ENCODE results near the gene MAML3.

MAML3 gene

GRCh38 chr4:140156529-140157171 lies 2.7 kb upstream of the MAML3 start:
- no peak for DNase-seq

DNA sequence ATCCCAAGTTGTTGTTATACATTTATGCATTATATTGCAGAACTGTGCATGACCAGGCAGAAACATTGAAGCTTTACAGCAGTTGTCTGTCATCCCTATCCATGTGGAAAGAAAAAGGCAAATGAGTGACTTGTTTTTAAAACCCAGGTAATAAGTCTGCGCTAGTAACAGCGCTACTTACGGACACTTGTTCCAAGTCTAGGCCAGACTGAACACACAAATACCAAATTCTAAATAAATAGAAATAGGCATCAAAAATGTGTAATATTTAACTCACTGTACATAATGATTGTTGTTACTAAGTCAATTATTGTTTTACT lies 548 bp upstream of the MAML3 start:
- no peak for DNase-seq

GRCh38 chr4:140153419-140153717 lies 616 bp downstream of the MAML3 start:
- DNase-seq = no peak

DNA sequence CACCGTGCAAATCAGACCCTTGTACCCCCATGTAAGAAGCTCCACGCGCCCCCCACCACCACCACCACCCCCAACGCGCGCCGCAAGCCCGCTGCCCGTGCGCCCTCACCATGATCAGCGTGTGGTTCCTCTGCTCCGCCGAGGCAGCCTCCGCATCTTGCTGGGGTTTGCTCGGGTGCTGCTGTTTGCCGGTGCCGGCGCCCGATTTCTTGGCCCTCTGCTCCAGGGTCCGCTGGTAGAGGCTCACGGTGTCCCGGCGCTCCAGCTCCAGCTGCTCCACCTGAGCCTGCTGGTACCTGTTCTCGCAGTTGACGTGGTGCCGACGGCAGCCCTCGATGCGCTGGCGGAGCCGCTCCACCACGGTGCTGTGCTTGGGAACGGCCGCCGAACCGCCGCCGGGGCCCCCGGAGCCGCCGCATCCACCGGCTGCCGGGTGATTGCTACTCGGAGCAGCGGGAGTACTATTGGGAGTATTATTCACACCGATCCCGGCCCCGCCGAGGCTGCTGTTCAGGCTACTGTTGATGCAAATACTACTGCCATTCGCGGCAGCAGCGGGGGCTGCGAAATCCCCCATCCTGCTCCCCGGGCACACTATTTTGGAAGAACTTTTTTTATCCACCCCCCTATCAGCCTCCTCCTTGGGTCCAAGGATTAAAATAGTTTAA lies 1.1 kb downstream of the MAML3 start:
- peak; percentile 53 for DNase-seq

DNA sequence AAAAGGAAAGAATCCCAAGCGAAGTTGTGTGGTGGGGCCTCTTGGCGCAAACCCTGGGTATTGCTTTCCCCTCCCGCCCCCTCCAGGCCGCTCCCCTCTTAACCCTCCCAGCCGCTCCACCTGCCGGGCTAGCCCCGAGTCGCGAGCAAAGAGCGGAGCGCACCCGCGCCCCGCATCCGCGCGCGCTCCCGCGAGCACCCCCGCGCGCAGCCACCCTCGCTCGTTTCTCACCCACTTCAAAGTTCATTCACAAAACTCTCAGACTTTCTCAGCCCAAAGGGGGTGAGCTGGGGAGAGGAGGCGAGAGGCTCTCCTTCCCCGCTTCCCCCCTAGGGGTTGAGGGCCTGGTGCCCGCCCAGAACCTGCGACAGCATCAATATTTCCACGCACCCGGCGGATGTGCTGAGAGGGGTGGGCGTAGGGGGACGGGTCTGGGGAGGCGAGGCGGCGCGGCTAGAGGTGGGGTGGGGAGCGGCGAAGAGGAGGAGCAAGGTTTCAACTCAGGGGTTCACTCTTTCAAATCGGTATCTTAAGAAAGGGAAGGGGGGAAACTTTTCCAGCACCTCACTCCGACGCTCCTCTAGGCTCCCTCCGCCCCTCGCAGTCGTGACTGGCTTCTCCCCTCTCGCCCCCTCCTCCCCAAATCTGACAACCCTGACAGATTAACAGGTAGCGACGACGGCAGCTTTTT lies 1.8 kb downstream of the MAML3 start:
- DNase-seq = no peak

DNA sequence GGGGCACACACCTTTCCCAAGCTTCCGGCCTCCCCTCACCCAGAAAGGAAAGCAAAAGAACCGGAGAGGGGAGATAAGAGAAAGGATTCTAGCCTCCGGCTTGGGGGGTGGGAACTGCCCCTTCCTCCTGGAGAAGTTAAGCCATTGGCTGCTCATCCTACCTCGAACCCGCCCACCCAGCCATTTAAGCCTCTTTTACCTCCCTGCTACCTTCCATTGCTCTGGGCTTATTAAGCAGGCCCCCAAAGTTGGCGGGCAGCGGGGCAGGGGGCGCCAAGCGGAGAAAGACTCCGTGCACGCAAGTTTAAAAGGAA lies 2.3 kb downstream of the MAML3 start:
- peak; percentile 84 for DNase-seq

- DNase-seq = peak; percentile 97
Measured at GRCh38 chr4:140150886-140151698, 2.9 kb downstream of the MAML3 start.

DNA sequence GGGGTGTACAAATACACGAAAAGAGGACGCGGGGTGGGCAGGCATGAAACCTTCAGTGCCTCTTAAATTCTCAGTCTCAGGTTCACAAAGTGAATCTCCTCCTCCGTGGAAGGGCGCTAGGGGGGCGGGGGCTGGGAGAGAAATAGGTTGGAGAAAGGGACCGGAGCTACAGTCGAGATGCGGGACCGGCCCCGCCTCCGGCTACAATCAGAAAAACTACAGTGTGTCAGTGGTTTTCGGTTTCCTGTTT lies 3.4 kb downstream of the MAML3 start:
- no peak for DNase-seq

- DNase-seq = peak; percentile 47
Measured at GRCh38 chr4:140149846-140150635, 3.9 kb downstream of the MAML3 start.

DNA sequence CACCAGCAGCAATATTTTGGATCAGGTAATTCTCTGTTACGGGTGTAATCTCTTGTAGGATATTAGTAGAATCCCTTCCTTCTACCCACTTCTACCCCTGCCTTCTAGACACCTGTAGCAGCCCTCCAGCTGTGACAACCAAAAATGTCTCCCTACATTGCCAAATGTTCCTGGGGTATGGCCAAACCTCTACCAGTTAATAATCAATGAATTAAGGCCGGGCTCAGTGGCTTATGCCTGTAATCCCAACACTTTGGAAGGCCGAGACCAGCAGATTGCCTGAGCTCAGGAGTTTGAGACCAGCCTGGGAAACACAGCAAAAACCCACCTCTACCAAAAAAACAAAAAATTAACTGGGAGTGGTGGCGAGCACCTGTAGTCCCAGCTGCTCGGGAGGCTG lies 9.9 kb downstream of the MAML3 start:
- no peak for DNase-seq

GRCh38 chr4:140141210-140141835 lies 12.7 kb downstream of the MAML3 start:
- DNase-seq = no peak

DNA sequence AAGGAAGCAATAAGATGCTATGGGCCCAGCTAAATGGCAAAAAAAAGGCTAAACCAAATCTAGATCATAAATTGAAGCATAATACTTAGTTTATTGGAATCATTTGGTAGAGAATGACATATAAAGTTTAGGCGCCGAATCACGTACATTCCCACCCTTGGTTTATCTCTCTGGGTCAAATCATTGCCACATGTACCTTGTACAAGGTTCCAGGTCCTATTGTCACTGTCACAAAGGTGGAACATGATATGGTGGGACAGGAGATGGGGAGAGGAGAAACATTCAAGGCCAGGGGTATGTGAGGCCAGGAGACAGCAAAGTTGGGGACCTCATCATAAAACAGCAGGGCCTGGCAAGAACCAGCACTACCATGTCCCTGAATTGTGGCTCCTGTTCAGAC lies 13.4 kb downstream of the MAML3 start:
- DNase-seq = no peak

DNA sequence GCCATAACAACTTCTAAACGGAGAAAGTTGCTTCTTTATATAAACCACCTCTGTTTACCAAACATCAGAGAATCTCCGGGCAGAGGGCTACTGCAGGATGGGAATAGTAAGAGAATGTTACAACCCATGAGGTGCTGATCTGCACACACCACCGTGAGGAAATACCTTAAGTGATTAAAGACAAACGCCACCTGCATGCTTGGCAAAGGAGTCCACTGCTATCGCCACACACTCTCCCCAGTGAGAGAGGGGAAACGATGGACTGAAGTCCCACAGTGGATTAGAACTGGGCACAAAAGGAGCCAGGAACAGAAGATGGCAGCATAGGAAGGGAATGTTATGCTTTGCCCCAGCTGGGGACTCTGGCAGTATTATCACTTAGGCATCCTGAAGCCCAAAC lies 15.6 kb downstream of the MAML3 start:
- no peak for DNase-seq

DNA sequence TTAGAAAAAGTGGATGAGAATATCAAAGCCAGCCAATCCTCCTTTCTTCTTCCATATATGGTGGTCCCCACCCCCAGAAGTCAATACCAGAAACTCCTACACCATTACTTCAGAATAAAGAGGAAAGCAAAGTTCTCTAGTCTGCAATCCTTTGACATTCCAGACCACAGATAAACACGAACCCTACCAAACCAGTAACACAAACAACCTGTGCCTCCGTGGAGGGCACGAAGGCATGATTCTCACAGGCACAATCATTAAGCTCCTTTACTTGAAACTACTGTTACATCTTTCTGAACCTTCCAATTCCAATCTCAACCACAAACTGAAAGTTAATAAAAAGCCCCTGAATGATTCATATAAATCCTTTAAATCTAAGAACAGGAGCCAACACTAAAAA lies 16.3 kb downstream of the MAML3 start:
- peak; percentile 44 for DNase-seq

DNA sequence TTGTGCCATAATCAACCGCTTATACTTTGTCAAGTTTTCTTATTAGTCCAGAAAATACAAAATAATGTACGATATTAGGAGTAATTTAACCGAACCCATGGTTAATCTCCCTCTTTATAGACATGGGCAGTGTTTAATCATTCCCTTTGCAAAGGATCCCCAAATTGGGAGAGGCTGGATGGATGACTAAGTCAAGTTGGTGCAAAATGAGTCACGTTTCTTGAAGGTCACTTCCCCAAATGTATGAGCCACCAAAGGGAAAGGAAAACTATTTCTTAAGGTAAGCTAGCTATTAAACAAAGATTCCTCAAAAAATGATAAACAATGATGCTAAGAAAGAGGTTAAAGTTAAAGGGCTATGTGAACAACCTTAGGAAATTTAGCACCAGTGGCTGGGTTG lies 17.5 kb downstream of the MAML3 start:
- DNase-seq = peak; percentile 49

DNA sequence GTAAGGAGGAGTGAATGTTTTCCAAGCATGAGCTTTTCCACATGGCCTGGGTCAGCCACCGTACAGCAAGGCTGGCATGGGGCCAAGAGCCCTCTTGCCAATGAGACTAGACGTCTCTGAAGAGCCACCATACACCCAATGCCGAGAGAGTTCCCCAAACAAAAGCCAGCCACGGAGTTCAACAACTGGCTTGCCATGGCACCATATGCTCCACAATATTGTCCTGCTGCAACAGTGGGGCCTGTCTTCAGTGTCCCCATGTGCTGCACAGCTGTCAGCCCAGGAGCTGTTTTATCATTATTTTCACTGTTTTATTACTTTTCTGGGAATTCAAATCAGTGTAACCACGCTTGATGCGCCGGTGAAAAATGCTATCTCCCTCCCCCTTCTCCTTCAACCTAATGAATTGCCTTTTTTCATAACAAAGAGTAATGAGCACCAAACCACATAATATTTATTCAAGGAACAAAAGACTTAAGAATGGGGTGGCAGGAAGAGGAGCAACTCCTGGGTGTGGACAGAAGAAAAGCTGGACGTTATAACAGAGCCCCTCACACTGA lies 18.4 kb downstream of the MAML3 start:
- peak; percentile 70 for DNase-seq

GRCh38 chr4:140134746-140135425 lies 19.1 kb downstream of the MAML3 start:
- DNase-seq = no peak

DNA sequence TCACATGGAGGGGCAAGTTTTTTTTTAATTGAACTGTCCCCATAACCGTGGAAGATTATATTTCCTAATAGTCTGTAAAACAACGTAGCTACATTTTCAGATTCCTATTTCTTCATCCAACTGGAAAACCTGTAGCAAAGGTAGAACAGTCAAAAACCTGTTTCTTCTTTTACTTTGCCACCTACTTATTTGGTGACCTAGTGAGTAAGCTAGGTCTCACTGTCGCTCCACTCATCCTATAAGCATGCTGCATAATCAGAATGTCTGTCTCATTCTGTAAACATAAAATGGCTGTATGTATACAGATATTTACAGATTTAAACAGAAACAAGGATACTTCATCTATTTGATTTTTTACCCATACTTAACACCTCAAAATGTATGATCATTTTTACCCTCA lies 20.4 kb downstream of the MAML3 start:
- no peak for DNase-seq

GRCh38 chr4:140131675-140132229 lies 22.2 kb downstream of the MAML3 start:
- DNase-seq = no peak

DNA sequence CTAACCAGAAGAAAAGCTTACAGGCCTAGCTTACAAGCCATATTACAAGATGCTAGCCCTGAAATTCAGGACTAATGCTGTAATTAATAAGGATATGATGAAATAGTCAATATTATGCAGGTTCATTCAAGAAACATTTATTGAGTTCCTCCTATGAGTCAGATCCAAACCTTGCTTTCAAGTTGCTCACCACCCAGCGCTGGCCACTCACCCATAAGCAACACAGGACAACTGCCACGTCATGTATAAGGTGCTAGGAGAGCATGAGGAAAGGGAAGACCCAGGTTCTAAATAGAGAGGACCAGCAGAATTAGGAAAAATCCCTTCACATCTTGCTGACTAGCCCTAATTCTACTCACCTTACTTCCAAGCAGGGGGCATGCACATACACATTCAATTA lies 23.3 kb downstream of the MAML3 start:
- DNase-seq = peak; percentile 69

DNA sequence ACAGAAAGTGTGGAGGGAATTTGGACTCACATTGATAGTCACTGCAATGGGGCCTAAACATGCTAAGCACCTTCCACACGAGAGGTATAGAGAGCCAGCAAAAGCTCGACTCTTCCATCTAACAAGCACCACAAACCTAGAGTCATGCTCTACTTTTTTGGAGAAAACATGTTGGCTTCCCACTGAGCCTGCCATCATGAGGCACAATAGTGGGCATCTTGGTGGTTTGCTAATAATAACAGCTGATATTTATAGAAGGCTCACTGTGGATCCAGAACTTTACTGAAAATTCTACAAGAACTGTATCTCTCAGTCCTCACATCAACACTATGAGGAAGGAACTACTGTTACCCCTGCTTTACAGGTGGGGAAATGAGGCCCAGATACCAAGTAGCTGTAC lies 26.6 kb downstream of the MAML3 start:
- no peak for DNase-seq

DNA sequence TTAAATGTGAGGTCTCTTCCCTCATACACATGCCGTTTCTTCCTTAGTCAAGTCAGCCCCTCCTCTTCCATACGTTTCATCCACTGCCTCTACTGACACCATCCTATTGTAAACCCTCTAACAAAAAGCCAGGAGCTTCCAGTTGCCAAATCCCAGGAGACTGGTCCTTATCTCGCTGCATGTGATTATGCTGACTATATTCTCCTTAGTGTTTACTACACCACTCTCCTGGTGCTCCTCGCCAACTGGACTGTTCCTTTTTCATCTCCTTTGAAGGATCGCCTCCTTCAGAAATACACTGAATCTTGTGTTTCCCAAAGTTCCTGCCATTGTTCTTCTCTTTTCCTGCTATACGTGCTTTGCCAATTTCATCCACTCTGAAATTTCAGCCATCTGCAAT lies 27.7 kb downstream of the MAML3 start:
- DNase-seq = no peak
